Esophagus muscularis mucosa (tissue), 4 donors: ENCODE measurements around the gene PARP12. TPM values are rescaled to one million over a fixed set of nuclear protein-coding genes. Genes with fewer than 3 reads are reported as not detected.

Experiments
- DNase-seq: peaks from one replicate; pipeline ENCODE4 v3.0.0-alpha.2; 2017; ENCODE audit errors: extremely low spot score
- H3K27ac ChIP-seq, 4 donors: fragments of 200-600 bp; sonication (generic); replicated peaks in 1 of 4; 1 replicate in 3 of 4; 2 replicates in 1 of 4; pipeline ENCODE4 v1.5.1; 2016 to 2019; ENCODE audit warnings: mild to moderate bottlenecking in 1 of 4
- H3K27me3 ChIP-seq, 4 donors: fragments of 200-600 bp; sonication (generic); one replicate each; pipeline versions ENCODE4 v1.5.1 to v1.6.0; 2016 to 2019
- H3K36me3 ChIP-seq, 4 donors: fragments of 200-600 bp; sonication (generic); one replicate each; pipeline ENCODE4 v1.5.1; 2016 to 2019
- H3K4me1 ChIP-seq, 4 donors: fragments of 200-600 bp; sonication (generic); one replicate each; pipeline ENCODE4 v1.5.1; 2016 to 2019
- H3K4me3 ChIP-seq, 4 donors: fragments of 200-600 bp; sonication (generic); 1 replicate in 2 of 4; 2 replicates in 2 of 4; pipeline ENCODE4 v1.5.1; 2016 to 2019; ENCODE audit warnings: mild to moderate bottlenecking in 4 of 4, moderate library complexity in 1 of 4
- H3K9me3 ChIP-seq, 4 donors: fragments of 200-600 bp; sonication (generic); 1 replicate in 3 of 4; 2 replicates in 1 of 4; pipeline ENCODE4 v1.5.1; 2016 to 2019
- CTCF ChIP-seq, 3 experiments: fragments of 200-600 bp in 2 of 3; fragments of 450-650 bp in 1 of 3; sonication (generic) in 2 of 3; IDR thresholded peaks; one replicate each; pipeline ENCODE4 v1.5.1; 2017 to 2019; ENCODE audit warnings: antibody characterized with exemption in 3 of 3, mild to moderate bottlenecking in 2 of 3, moderate library complexity in 1 of 3
- EP300 ChIP-seq: sonication (generic); formaldehyde crosslinking; IDR thresholded peaks from one replicate; pipeline ENCODE4 v1.6.1; 2017; ENCODE audit warnings: antibody characterized with exemption
- POLR2A ChIP-seq: fragments of 450-650 bp; IDR thresholded peaks from one replicate; pipeline ENCODE4 v1.6.1; 2017; ENCODE audit warnings: antibody characterized with exemption, moderate library complexity, mild to moderate bottlenecking, low read depth
- POLR2AphosphoS5 ChIP-seq, 2 donors: sonication (generic); formaldehyde crosslinking; IDR thresholded peaks; one replicate each; pipeline ENCODE4 v1.6.1; 2017; ENCODE audit warnings: antibody characterized with exemption in 2 of 2
- WGBS: methylation state at CpG from one replicate; pipeline ENCODE4 v1.1.5; 2018; 5-methylcytosine and 5-hydroxymethylcytosine counted together
- intact Hi-C: fragments of 100-400 bp; cut with DNase I; formaldehyde crosslinking; loops from one replicate; pipeline ENCODE4 v1.15.1; 2023
- total RNA-seq, 4 donors: library from RNA; depleted of rRNA; stranded (reverse); fragments of >200 nt; gene quantifications; one replicate each; pipeline versions ENCODE4 v1.1.0 to v1.2.1, GENCODE V29; 2016

PARP12 gene
- total RNA-seq, 4 donors from 2014 or later, result 20.6 to 24.5 (median 23.4) TPM

DNA sequence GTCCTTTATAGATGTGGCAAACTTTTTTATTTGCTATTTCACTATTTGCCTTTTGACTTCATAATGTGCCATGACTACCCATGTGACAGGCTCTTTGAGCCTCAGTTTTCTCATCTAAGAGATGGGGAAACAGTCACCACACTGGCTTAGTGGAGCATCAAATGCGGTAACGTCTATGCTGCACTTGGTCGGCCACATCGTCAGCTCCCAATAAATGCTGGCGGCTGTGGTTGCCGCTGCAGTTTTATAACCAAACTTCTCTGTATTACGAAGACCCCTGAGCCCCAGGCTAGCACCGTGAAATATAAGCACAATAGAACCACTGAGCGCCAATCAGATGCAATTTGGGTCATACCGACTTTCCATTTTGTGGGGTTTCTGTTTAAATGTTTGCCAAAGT, 56.2 kb downstream of the PARP12 start:
- H3K36me3 ChIP-seq, result no peaks in the 10 kb centered on the region
- DNase-seq, result no peak
- no peak for TF ChIP-seq POLR2AphosphoS5 (IDR thresholded peaks at IDR 0.05)
- no peak for TF ChIP-seq CTCF (IDR thresholded peaks at IDR 0.05)
- no peak for TF ChIP-seq POLR2A
- TF ChIP-seq EP300, result no peak
- no peaks in the 10 kb centered on the region for H3K9me3 ChIP-seq
- intact Hi-C loops, result loop anchor here (10.0 kb wide), 2 partner anchors 392 to 512 kb away; no protein-coding TSS in a partner anchor
- H3K4me1 ChIP-seq, result no peaks in the 10 kb centered on the region
- H3K4me3 ChIP-seq, result no peak overlapping the region
- no peak overlapping the region for H3K27ac ChIP-seq
- WGBS, result 98% methylated on average over 10 of the region's 10 CpGs
- peaks cover 0 to 3% (median 0%) of the 10 kb centered on the region in 4 donors for H3K27me3 ChIP-seq

- no peaks in the 10 kb centered on the region for H3K4me1 ChIP-seq
- no peak for DNase-seq
- no peaks in the 10 kb centered on the region for H3K36me3 ChIP-seq
- TF ChIP-seq EP300, result no peak
- peak in 1 of 3 experiments; percentile 36 for TF ChIP-seq CTCF (IDR thresholded peaks at IDR 0.05)
- no peak for TF ChIP-seq POLR2A
- no peak for TF ChIP-seq POLR2AphosphoS5 (IDR thresholded peaks at IDR 0.05)
- peaks cover 0 to 3% (median 0%) of the 10 kb centered on the region in 4 donors for H3K27me3 ChIP-seq
- no peak overlapping the region for H3K27ac ChIP-seq
- no peak overlapping the region for H3K4me3 ChIP-seq
- WGBS, result 63% methylated on average over 8 of the region's 13 CpGs
- intact Hi-C loops, result loop anchor here (10.0 kb wide), 2 partner anchors 391 to 511 kb away; no protein-coding TSS in a partner anchor
- no peaks in the 10 kb centered on the region for H3K9me3 ChIP-seq
Observed at GRCh38 chr7:140005754-140006503, 56.8 kb downstream of the PARP12 start.

DNA sequence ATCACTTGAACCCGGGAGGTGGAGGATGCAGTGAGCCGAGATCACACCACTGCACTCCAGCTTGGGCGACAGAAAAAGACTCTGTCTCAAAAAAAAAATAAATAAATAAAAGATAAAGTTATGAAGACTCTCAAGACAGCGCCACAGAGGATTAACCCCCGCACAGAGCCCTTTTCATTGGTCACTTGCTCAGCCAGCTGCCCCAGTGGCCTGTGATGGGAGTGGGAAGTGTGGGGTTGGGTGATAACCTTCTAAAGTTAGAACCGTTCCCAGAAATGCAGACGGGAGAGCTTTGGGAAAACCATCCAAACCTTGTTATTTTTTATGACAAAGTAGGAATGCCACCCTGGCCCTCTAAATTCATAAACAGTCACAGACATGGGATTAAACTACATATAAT, 57.4 kb downstream of the PARP12 start:
- Histone ChIP-seq H3K27me3 (peaks cover 0 to under 1% (median 0%) of the 10 kb centered on the region in 4 donors), H3K27ac (no peak overlapping the region), H3K9me3 (no peaks in the 10 kb centered on the region), H3K4me3 (no peak overlapping the region), H3K4me1 (no peaks in the 10 kb centered on the region), H3K36me3 (no peaks in the 10 kb centered on the region)
- no peak for DNase-seq
- WGBS, result 94% methylated on average over 7 of the region's 7 CpGs
- intact Hi-C loops, result loop anchor here (10.0 kb wide), 2 partner anchors 391 to 511 kb away; no protein-coding TSS in a partner anchor
- TF ChIP-seq CTCF (IDR thresholded peaks at IDR 0.05) (no peak), EP300 (no peak), POLR2A (no peak), POLR2AphosphoS5 (IDR thresholded peaks at IDR 0.05) (no peak)

DNA sequence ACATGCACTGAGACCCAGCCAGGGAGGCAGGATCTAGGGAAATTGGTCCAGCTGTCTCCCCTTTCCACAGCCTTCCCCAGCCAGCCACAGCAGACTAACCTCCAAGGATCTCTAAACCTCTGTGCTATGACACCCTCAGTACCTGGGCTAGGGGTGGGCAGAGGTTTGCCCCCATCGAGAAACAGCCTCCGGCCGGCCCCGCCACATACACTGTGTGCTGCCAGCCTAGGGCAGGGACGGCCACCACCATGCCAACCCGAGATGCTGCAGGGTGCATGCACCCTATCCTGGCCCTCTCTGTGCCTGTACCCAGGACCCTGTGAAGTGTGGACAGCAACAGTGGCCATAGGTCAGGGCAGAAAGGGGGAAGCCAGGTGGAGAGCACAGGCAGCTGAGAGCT, 58.1 kb downstream of the PARP12 start:
- Histone ChIP-seq H3K9me3 (no peaks in the 10 kb centered on the region), H3K4me3 (no peak overlapping the region), H3K4me1 (no peaks in the 10 kb centered on the region), H3K36me3 (no peaks in the 10 kb centered on the region), H3K27me3 (no peaks in the 10 kb centered on the region), H3K27ac (no peak overlapping the region)
- no peak for DNase-seq
- WGBS, result 98% methylated on average over 5 of the region's 6 CpGs
- intact Hi-C loops, result loop anchor here (10.0 kb wide), 2 partner anchors 390 to 510 kb away; no protein-coding TSS in a partner anchor
- TF ChIP-seq POLR2A (no peak), POLR2AphosphoS5 (IDR thresholded peaks at IDR 0.05) (no peak), CTCF (IDR thresholded peaks at IDR 0.05) (no peak), EP300 (no peak)
